NCI-H2196 (cell line): ENCODE results near the gene SUPT20HL1.
"Not testable (repeated sequence)": the region's sequence is repeated elsewhere in the genome, so short reads cannot be mapped to it uniquely, and the experiment has no call there.

Experiments used
- DNase-seq: peaks from one replicate; lab custom pipeline; 2025; ENCODE audit not compliant: unreplicated experiment; lab: John Stamatoyannopoulos, UW

The SUPT20HL1 gene

GRCh38 chrX:24363432-24364181, 3.2 kb downstream of the SUPT20HL1 start:
- not testable (repeated sequence) for DNase-seq

GRCh38 chrX:24364326-24364725, 3.9 kb downstream of the SUPT20HL1 start:
- DNase-seq: no peak

GRCh38 chrX:24364851-24365538, 4.6 kb downstream of the SUPT20HL1 start:
- DNase-seq: no peak

GRCh38 chrX:24366762-24367400, 6.4 kb downstream of the SUPT20HL1 start:
- not testable (repeated sequence) for DNase-seq

- DNase-seq: no peak
Measured at GRCh38 chrX:24369816-24370215, 9.4 kb downstream of the SUPT20HL1 start.

- DNase-seq: peak; percentile 26
Measured at GRCh38 chrX:24371391-24371972, 11.0 kb downstream of the SUPT20HL1 start.

GRCh38 chrX:24372021-24372763, 11.8 kb downstream of the SUPT20HL1 start:
- DNase-seq: no peak

GRCh38 chrX:24375600-24376131, 15.2 kb downstream of the SUPT20HL1 start:
- DNase-seq: no peak

GRCh38 chrX:24376403-24376802, 16.0 kb downstream of the SUPT20HL1 start:
- no peak for DNase-seq

GRCh38 chrX:24377195-24377594, 16.8 kb downstream of the SUPT20HL1 start:
- DNase-seq: no peak

GRCh38 chrX:24377911-24378468, 17.6 kb downstream of the SUPT20HL1 start:
- DNase-seq: no peak

GRCh38 chrX:24378706-24379105, 18.3 kb downstream of the SUPT20HL1 start:
- no peak for DNase-seq

- no peak for DNase-seq
Measured at GRCh38 chrX:24380262-24381187, 20.1 kb downstream of the SUPT20HL1 start.

GRCh38 chrX:24382315-24382714, 21.9 kb downstream of the SUPT20HL1 start:
- DNase-seq: not testable (repeated sequence)

GRCh38 chrX:24387724-24388123, 27.3 kb downstream of the SUPT20HL1 start:
- DNase-seq: no peak

GRCh38 chrX:24391389-24391788, 30.9 kb downstream of the SUPT20HL1 start:
- peak; percentile 1 for DNase-seq

GRCh38 chrX:24391843-24392242, 31.4 kb downstream of the SUPT20HL1 start:
- DNase-seq: no peak

- no peak for DNase-seq
Measured at GRCh38 chrX:24392709-24393108, 32.3 kb downstream of the SUPT20HL1 start.

- peak; percentile 61 for DNase-seq
Measured at GRCh38 chrX:24395775-24396174, 35.3 kb downstream of the SUPT20HL1 start.
